GM18499 (cell line): ENCODE measurements around the gene ST14.

ENCODE experiments used
- ATAC-seq: cut with Tn5 transposase; IDR thresholded peaks from one replicate; pipeline ENCODE4 v1.9.1; 2021; ENCODE audit warnings: moderate number of reproducible peaks; ENCODE audit not compliant: insufficient read depth, unreplicated experiment

ST14 gene

GRCh38 chr11:130203766-130204702 is 44.5 kb downstream of the ST14 start:
- ATAC-seq, result no peak

DNA sequence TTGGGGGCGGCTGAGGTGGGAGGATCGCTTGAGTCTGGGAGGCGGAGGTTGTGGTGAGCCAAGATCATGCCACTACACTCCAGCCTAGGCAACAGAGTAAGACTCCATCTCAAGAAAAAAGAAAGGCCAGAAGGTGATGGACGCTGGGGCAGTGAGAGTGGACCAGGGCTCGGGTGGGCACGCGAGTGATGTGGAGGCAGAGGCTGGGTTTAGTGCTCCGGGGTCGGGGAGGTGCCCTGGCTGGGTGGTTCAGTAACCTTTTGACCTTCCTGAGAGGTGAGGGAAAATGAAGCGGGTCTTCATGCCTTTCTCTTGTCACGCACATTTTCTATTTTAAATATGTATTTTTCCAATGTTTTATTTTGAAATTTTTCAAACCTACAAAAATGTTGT is 45.1 kb downstream of the ST14 start:
- ATAC-seq, result no peak

DNA sequence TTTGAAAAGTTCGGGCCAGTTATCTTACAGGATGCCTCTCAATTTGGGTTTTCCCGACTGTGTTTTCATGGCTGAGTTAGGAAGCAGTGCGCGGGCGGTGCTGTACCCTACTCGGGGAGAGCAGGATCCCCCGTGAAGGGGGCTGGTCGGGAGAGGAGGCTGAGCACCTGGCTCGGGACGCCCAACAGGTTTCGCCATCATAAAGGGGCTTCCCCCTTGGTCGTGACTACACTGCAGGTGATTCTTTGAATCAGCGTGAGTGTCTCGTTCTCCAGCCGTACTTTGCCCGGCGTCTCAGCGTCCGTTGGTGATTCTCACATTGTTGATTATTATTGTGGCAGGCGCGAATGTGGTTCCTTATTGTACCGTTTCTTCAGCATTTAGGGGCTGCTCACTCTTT is 46.6 kb downstream of the ST14 start:
- no peak for ATAC-seq

DNA sequence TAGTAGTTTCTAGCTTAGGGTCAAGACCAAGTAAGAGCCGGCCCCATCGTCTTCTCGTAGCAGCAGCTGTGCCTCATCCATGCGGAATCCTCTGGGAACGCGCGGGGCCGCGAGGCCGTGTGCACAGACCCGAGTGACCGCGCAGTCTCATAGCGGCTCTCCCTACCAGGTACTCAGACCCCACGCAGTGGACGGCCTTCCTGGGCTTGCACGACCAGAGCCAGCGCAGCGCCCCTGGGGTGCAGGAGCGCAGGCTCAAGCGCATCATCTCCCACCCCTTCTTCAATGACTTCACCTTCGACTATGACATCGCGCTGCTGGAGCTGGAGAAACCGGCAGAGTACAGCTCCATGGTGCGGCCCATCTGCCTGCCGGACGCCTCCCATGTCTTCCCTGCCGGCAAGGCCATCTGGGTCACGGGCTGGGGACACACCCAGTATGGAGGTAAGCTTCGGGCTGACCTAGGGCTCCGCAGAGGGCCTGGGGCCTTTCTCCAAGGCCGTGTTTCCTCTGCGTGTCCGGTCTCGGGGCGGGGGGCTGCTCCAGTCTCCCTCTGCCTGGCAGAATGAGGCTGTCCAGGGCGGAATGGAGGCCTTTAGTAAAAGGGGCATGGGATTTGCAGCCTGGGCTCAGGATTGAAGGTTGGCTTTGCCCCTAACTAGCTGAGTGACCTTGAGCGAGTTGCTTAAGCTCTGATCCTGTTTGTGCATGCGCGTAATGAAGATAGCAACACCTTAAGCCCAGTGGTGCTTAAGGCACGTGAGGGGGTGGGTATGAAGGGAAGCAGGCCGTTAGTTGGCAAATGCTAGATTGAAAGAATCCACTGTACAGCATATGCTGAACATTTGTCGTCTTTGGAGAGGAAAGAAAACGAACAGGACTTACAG is 48.9 kb downstream of the ST14 start:
- no peak for ATAC-seq

GRCh38 chr11:130209128-130209932 is 49.7 kb downstream of the ST14 start:
- ATAC-seq, result no peak

DNA sequence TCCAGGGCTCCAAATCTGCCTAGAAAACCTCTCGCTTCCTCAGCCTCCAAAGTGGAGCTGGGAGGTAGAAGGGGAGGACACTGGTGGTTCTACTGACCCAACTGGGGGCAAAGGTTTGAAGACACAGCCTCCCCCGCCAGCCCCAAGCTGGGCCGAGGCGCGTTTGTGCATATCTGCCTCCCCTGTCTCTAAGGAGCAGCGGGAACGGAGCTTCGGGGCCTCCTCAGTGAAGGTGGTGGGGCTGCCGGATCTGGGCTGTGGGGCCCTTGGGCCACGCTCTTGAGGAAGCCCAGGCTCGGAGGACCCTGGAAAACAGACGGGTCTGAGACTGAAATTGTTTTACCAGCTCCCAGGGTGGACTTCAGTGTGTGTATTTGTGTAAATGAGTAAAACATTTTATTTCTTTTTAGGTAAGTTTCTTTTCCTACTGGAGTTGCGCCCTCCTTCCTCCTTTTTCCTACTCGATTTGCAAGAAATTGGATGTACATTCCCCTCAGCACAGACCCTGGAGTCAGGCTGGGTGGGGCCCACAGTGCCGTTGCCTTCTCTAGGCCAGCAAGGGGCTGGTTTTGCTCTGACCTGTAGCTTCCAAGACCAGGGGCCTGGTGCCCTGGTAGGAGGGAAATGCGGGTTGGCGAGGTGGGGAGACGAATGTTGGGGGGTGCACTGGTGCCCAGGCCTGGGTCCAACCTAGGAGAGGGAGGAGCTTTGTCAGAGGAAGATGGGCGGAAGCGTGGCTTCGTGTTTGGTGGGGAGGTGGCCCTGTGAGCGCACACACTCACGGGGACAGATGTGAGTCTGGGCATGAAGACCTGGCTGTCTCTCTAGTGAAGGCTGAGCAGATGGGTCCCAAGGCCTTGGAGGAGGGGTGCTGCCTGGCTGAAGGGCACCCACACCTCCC is 50.6 kb downstream of the ST14 start:
- ATAC-seq, result no peak

DNA sequence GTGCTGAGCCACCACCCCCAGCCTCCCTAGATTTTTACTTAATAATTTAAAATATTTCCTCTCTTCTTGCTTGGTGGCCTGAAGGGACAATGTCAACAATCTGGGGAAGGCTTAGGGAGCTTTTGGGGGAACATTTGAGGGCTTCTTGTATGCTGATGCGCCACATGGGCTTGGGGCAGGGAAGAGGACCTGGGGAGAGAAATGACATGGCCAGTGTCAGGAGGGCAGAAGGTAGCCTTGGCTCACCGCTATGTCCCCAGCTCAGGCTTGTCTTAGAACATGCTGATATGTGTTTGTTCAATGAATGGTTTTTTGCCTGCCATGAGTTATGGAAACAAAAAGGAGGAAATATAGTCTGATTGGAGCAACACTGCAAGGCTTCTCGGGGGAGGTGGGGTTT is 51.6 kb downstream of the ST14 start:
- no peak for ATAC-seq

DNA sequence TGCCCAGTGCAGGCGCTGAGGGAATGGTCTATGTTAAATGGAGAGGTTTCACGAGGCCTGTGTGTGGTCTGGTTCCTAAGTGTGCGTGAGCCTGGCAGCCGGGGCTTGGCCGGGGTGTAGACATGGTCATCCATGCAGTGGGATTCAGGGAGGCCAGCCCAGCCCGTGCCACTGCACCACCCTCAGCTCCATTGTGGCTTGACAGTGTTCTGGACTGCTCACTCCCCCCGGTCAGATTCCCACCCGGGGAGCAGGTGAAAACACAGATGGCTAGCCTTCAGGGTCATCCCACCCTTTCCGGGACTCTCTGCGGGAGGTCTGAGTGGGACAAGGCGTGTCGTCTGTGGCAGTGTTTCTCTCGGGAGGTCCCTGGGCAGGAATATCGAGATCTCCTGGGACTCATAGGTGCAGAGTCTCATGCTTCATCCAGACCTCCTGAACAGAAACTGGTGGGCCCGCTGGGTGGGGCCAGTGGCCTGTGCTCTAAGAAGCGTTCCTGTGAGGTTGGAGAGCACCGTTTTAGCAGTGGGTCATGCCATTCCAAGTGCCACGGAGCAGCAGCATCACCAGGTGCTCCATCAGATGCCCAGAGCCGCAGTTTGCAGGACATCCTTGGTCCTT is 52.3 kb downstream of the ST14 start:
- no peak for ATAC-seq

GRCh38 chr11:130212431-130212961 is 52.9 kb downstream of the ST14 start:
- no peak for ATAC-seq

- no peak for ATAC-seq
Observed at GRCh38 chr11:130213143-130213978, 53.8 kb downstream of the ST14 start.

DNA sequence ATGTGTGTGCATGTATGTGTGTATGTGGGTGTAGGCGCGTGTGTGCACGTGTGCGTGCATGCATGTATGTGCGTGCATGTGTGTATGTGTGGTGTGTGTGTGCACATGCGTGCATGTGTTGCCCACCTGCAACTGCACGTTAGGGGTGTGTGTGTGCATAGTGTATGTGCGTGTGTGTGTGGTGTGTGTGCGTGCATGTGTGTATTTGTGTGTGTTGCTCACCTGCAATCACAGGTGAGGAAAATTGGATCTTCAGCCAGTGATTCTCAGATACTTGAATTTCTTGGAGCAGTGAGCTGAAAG is 54.3 kb downstream of the ST14 start:
- no peak for ATAC-seq

- no peak for ATAC-seq
Observed at GRCh38 chr11:130214861-130215530, 55.4 kb downstream of the ST14 start.

GRCh38 chr11:130215531-130216220 is 56.1 kb downstream of the ST14 start:
- ATAC-seq, result no peak

DNA sequence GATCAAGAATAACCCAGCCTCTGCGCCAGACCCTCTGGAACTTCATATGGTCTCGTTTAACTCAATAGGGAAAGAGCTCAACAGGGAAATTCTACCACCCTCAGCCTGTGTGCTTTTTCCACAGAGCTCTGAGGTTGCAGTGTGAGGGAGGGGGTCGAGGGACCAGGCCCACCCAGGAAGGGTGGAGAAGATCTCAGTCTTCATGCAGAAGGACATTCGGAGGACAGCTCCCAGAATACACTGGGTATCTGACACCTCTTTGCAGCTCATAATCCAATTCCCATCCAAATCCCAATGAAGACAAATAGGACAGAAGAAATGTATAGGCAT is 56.6 kb downstream of the ST14 start:
- ATAC-seq, result no peak

DNA sequence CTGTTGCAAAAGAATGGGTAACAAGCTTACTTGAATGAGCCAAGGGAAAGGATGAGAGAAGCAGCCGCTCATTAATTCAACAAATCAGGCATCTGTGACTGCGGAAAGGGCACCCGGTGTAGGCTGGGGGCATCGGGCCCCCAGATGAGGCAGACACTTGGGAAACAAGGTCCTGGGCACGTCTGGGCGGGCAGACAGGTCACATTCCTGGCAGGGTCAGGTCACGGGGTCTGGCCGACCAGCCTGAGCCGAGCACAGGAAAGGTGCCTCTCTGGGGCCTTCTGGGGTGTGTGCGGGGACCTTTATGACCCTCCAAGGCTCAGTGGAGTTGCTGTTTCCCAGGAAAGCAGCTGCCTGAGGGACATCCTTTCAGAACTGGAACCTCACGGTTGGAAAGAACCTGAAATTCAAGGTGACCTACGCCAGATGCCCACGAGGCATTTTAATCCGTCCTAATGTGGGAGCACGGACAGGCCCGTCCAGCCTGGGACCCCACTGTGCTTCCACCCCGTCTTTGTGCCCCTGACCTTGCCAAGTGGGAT is 57.1 kb downstream of the ST14 start:
- ATAC-seq, result no peak

GRCh38 chr11:130217133-130218031 is 57.8 kb downstream of the ST14 start:
- ATAC-seq, result no peak
